NCI-H2107 (cell line): ENCODE data around the gene PROC.

Source experiments
- DNase-seq: peaks from one replicate; lab custom pipeline; 2025; lab: John Stamatoyannopoulos, UW

PROC gene

GRCh38 chr2:127414638-127415592 is 3.3 kb upstream of the PROC start:
- DNase-seq = no peak

- peak; percentile 28 for DNase-seq
Measured at GRCh38 chr2:127415593-127416505, 2.4 kb upstream of the PROC start.

DNA sequence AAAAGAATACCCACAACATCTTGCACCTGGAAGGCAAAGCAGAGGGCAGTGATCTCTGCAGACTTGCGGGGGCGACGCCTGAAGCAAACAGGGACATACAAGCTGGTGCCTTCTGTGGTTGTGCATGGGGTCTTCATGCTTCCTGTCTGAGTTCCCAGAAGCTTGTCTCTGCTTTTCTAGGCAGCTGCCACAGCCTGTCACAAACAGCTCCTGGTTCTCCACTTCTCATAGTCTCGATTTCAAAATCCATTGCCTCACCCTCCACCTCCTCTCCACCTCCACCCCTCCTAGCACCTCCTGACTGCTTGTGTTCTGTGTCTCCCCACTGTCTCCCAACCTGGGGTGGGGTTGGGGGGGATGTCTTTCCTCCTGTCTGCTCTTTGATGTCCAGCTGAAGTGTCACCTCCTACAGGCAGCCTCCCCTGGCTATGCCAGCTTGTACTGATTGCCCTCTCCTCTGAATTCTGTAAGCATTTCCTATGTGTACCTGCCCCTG is 1.7 kb upstream of the PROC start:
- no peak for DNase-seq

- no peak for DNase-seq
Measured at GRCh38 chr2:127417406-127417805, 821 bp upstream of the PROC start.

DNA sequence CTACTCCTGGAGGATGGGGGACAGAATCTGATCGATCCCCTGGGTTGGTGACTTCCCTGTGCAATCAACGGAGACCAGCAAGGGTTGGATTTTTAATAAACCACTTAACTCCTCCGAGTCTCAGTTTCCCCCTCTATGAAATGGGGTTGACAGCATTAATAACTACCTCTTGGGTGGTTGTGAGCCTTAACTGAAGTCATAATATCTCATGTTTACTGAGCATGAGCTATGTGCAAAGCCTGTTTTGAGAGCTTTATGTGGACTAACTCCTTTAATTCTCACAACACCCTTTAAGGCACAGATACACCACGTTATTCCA is 844 bp downstream of the PROC start:
- DNase-seq = no peak

GRCh38 chr2:127419448-127420038 is 1.3 kb downstream of the PROC start:
- peak; percentile 46 for DNase-seq

DNA sequence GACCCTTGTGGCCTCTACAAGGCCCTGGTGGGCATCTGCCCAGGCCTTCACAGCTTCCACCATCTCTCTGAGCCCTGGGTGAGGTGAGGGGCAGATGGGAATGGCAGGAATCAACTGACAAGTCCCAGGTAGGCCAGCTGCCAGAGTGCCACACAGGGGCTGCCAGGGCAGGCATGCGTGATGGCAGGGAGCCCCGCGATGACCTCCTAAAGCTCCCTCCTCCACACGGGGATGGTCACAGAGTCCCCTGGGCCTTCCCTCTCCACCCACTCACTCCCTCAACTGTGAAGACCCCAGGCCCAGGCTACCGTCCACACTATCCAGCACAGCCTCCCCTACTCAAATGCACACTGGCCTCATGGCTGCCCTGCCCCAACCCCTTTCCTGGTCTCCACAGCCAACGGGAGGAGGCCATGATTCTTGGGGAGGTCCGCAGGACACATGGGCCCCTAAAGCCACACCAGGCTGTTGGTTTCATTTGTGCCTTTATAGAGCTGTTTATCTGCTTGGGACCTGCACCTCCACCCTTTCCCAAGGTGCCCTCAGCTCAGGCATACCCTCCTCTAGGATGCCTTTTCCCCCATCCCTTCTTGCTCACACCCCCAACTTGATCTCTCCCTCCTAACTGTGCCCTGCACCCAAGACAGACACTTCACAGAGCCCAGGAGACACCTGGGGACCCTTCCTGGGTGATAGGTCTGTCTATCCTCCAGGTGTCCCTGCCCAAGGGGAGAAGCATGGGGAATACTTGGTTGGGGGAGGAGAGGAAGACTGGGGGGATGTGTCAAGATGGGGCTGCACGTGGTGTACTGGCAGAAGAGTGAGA is 2.0 kb downstream of the PROC start:
- DNase-seq = no peak

DNA sequence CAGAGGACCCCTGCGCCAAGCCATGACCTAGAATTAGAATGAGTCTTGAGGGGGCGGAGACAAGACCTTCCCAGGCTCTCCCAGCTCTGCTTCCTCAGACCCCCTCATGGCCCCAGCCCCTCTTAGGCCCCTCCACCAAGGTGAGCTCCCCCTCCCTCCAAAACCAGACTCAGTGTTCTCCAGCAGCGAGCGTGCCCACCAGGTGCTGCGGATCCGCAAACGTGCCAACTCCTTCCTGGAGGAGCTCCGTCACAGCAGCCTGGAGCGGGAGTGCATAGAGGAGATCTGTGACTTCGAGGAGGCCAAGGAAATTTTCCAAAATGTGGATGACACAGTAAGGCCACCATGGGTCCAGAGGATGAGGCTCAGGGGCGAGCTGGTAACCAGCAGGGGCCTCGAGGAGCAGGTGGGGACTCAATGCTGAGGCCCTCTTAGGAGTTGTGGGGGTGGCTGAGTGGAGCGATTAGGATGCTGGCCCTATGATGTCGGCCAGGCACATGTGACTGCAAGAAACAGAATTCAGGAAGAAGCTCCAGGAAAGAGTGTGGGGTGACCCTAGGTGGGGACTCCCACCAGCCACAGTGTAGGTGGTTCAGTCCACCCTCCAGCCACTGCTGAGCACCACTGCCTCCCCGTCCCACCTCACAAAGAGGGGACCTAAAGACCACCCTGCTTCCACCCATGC is 3.0 kb downstream of the PROC start:
- DNase-seq = no peak

- DNase-seq = no peak
Measured at GRCh38 chr2:127421871-127422558, 3.8 kb downstream of the PROC start.

DNA sequence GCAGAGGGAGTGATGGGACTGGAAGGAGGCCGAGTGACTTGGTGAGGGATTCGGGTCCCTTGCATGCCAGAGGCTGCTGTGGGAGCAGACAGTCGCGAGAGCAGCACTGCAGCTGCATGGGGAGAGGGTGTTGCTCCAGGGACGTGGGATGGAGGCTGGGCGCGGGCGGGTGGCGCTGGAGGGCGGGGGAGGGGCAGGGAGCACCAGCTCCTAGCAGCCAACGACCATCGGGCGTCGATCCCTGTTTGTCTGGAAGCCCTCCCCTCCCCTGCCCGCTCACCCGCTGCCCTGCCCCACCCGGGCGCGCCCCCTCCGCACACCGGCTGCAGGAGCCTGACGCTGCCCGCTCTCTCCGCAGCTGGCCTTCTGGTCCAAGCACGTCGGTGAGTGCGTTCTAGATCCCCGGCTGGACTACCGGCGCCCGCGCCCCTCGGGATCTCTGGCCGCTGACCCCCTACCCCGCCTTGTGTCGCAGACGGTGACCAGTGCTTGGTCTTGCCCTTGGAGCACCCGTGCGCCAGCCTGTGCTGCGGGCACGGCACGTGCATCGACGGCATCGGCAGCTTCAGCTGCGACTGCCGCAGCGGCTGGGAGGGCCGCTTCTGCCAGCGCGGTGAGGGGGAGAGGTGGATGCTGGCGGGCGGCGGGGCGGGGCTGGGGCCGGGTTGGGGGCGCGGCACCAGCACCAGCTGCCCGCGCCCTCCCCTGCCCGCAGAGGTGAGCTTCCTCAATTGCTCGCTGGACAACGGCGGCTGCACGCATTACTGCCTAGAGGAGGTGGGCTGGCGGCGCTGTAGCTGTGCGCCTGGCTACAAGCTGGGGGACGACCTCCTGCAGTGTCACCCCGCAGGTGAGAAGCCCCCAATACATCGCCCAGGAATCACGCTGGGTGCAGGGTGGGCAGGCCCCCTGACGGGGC is 4.6 kb downstream of the PROC start:
- DNase-seq = no peak

DNA sequence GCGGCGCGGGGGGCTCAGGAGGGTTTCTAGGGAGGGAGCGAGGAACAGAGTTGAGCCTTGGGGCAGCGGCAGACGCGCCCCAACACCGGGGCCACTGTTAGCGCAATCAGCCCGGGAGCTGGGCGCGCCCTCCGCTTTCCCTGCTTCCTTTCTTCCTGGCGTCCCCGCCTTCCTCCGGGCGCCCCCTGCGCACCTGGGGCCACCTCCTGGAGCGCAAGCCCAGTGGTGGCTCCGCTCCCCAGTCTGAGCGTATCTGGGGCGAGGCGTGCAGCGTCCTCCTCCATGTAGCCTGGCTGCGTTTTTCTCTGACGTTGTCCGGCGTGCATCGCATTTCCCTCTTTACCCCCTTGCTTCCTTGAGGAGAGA is 5.2 kb downstream of the PROC start:
- peak; percentile 40 for DNase-seq

- no peak for DNase-seq
Measured at GRCh38 chr2:127423880-127424279, 5.7 kb downstream of the PROC start.

GRCh38 chr2:127424598-127425520 is 6.6 kb downstream of the PROC start:
- DNase-seq = no peak

- no peak for DNase-seq
Measured at GRCh38 chr2:127425540-127426490, 7.6 kb downstream of the PROC start.

- no peak for DNase-seq
Measured at GRCh38 chr2:127426501-127427354, 8.5 kb downstream of the PROC start.
